AG09319 (cell line): ENCODE measurements around the gene IDNK.
A peak's percentile ranks its signal among the peaks of the same experiment; 100 is the strongest.
"Not testable (repeated sequence)": the region's sequence is repeated elsewhere in the genome, so short reads cannot be mapped to it uniquely, and the experiment has no call there.

Source experiments
- DNase-seq: peaks from one replicate; pipeline ENCODE4 v3.0.0-alpha.2; 2010; ENCODE audit warnings: low read depth; ENCODE audit errors: extremely low read depth
- CTCF ChIP-seq: IDR thresholded peaks from 2 replicates; pipeline ENCODE4 v1.5.1; 2011; ENCODE audit warnings: low read depth, mild to moderate bottlenecking, inconsistent platforms, low read length, moderate library complexity

The IDNK gene

GRCh38 chr9:83596899-83597504, 25.9 kb upstream of the IDNK start:
- no peak for DNase-seq

GRCh38 chr9:83598487-83598886, 24.5 kb upstream of the IDNK start:
- no peak for DNase-seq
- TF ChIP-seq CTCF, result no peak

More at GRCh38 chr9:83596899-83597504, 25.9 kb upstream of the IDNK start:
- TF ChIP-seq CTCF, result peak; percentile 47

GRCh38 chr9:83599071-83599470, 23.9 kb upstream of the IDNK start:
- TF ChIP-seq CTCF, result no peak
- DNase-seq, result no peak

- no peak for DNase-seq
- no peak for TF ChIP-seq CTCF
Measured at GRCh38 chr9:83601463-83601862, 21.5 kb upstream of the IDNK start.

GRCh38 chr9:83607620-83608019, 15.3 kb upstream of the IDNK start:
- DNase-seq, result not testable (repeated sequence)

- DNase-seq, result not testable (repeated sequence)
Measured at GRCh38 chr9:83613298-83613697, 9.6 kb upstream of the IDNK start.

- DNase-seq, result no peak
- TF ChIP-seq CTCF, result no peak
Measured at GRCh38 chr9:83617299-83617698, 5.6 kb upstream of the IDNK start.

GRCh38 chr9:83620841-83621636, 1.9 kb upstream of the IDNK start:
- DNase-seq, result no peak
- peak; percentile 75 for TF ChIP-seq CTCF
